COLO668 (cell line): ENCODE measurements around the gene APC.
A peak's percentile ranks its signal among the peaks of the same experiment; 100 is the strongest.

ENCODE experiments used
- DNase-seq: peaks from one replicate; lab custom pipeline; 2025; ENCODE audit not compliant: unreplicated experiment; lab: John Stamatoyannopoulos, UW

The APC gene

DNA sequence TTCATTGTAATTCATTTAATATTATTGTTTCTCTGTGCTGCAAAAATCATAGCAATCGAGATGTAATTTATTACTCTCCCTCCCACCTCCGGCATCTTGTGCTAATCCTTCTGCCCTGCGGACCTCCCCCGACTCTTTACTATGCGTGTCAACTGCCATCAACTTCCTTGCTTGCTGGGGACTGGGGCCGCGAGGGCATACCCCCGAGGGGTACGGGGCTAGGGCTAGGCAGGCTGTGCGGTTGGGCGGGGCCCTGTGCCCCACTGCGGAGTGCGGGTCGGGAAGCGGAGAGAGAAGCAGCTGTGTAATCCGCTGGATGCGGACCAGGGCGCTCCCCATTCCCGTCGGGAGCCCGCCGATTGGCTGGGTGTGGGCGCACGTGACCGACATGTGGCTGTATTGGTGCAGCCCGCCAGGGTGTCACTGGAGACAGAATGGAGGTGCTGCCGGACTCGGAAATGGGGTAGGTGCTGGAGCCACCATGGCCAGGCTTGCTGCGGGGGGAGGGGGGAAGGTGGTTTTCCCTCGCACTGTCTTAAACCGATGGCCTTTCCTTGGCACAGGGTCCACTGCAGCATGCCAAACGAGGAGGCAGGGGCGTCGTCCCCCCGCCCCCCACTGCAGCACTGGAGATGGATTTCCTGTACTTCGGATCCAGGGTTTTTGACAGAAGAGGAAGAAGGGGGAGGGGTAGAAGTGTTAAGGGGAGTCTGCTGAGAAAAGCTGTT lies at the start of gene APC:
Gene APC (plus strand): TSS at position 423 of the 728 bp plus-strand sequence. CDS start 17,006 bp downstream, outside the sequence.
- DNase-seq = peak; percentile 82

DNA sequence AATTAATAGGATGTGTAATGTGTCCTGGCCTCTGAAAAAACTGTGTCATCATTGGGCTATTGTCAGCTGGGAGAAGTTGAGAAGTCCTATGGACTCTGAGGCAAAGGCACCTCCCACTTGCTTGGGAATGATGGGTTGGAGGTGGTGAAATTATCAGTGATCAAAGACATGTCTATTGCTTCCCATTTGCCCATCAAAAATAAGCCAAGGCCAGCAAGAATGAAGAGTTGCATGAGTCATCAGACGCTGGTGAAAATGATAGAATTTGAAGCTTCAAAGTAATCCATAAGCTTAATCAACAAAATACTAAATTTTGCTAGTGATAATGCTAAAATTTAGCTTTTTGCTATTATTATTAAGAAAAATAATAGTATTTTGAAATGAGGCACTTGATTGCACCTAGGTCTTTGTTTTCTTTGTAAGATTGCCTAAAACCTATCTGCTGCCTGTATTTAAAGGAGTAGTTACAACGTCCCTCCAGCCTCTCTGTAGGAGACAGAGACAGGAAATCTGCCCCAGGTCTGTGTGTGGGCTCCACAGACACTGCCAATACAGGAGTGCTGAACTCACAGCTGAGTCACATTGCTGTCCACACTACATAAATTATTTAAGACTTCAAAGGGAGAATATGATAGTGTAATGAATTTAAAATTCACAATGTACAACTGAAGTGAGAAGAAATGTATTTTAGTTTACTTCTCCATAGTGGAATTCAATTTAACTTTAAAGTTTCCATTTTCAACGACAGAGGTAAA lies 48.4 kb upstream of the APC start:
- DNase-seq = no peak

DNA sequence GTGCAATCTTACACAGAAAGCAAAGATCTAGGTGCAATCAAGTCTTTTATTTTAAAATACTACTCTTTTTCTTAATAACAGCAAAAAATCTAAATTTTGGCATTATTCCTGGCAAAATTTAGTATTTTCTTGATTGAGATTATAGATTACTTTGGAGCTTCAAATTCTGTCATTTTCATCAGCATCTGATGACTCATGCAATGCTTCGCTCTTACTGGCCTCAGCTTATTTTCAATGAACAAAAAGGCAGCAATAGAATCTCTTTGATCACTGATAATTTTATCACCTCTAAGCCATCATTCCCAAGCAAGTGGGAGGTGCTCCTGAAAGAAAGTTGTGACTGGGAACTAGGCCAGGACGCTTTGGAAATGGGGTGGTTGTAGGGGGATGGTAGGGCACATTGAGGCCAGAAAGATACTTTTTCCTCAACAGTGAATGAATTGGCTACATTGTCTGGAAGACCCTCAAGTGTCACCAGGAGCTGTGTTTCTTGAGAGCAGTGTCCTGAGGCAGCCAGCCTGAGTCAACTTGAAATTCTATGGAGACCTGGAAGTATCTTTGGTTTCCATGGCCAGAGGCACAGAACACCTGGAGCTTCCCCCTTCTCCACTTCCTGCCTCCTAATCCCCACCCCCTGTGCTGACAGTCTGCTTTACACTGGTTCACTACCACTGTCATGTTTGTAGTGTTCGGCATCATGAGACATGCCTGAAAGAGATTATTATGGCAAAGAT lies 46.9 kb upstream of the APC start:
- no peak for DNase-seq

DNA sequence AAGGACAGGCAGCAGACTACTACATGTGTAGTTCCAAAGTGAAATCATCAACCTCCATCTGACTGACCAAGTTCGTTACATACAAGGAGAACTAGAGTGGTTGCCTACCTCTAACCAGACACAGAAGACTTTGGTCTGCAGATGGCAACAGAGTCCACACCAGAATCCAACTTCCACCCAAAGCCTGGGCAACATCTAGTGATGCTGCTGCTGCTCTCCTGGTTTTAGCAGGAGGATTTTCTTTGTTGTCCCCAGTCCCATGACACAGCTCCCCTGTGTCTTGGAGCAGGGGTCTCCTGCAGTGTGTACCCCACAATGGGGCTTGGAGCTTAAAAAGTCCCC lies 46.4 kb upstream of the APC start:
- no peak for DNase-seq

DNA sequence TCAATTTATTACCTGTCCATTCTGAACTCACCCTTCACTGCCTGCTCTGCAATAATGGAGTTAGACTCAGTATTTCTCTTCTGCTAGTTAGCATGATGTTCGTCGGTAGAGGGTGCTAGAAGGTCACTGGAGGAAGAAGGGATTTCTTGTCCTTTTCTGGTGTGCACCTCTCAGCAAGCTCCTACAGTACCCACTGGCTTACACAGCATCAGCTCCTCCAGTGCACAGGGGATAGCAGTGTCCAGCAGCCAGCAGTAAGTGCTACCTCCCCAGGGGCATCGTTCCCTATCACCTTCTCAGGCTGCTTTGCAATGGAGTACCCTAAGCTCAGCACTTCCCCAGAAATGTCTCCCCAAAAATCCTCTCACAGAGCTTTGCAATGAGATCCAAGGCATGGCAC lies 45.9 kb upstream of the APC start:
- peak; percentile 7 for DNase-seq

DNA sequence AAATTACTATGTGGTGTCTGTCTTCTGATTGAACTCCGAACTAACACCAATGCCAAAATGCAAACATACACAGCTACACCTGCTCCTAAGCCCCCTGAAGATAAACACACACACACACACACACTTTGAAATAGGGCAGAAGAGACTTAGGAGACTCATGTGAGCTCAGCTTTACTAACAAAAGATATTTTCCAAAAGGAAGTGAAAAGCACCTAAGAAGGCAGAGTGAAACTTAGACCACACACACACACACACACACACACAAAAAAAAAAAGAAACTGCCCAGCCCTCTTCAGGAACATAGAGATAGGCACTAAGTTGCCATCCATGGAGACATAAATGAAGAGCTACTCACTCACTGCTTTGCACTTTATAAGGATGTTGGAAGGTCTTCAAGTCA lies 45.2 kb upstream of the APC start:
- no peak for DNase-seq

DNA sequence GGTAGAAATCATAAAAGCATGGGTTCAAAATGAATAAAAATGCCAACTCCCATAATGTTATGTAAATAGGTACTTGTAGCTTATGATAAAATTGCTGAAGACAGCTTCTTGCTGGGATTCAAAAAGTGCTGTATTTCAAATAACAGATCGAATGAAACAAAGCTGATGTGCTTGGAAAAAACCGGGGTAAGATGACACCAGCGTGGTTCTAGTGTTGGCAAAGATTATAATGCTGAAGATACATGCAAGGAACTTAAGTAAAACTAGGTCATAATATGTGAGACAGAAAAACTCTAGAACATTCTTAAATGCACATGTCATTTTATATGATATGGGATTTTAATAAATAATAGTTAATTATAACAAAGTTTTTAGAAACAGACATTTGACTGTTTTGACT lies 44.4 kb upstream of the APC start:
- no peak for DNase-seq

DNA sequence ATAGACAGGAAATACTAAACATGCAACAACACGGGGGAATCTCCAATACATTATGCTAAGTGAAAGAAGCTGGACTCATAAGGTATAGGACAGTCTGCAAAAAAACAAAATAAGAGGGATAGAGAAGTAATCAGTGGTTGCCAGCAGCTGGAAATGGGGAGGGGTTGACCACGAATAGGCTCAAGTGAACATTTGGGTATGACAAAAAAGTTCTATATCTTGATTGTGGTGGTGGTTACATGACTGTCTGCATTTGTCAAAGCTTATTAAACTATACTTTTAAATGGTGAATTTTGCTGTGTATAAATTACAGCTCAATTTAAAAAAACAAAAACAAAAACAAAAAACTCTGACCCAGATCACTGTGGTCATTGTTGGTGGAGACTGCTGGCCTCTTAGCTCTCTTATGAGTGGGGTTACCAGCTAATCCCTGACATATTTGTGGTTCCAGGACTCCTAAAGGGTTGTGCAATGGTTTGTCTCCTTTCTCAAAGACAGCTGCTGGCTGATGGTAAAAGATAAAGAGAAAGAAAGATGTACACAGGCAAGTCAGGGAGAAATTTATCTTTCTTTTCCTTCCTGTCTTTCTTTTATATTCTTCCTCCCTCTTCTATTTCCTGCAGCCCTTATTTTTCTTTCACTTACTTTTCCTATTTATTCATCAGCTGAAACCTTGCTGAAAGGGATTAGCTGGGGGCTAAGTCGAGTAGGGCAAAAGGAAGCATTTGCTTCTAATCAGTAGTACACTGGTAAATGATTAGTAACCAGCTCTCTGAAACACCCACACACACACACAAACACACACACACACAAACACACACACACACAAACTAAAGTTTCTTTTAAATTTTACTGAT lies 42.6 kb upstream of the APC start:
- DNase-seq = no peak

DNA sequence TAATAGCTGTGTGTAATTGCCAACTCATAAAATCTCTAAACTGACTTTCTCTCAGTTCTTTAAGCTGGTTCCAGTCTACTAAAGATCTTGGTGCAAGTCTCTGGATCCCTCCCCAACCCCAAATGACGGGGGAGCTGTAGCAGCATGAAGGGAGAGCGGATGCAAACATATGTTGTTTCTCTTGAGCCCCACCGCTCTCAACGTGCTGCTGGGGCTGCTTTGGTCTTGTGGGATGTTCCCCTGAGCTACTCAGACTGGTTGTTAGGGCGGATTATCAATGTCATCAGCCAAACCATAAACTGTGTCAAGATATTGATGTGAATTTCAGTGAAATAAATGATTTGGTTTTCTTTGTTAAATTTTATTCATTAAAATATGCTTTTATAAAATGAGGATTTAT lies 40.9 kb upstream of the APC start:
- DNase-seq = no peak

DNA sequence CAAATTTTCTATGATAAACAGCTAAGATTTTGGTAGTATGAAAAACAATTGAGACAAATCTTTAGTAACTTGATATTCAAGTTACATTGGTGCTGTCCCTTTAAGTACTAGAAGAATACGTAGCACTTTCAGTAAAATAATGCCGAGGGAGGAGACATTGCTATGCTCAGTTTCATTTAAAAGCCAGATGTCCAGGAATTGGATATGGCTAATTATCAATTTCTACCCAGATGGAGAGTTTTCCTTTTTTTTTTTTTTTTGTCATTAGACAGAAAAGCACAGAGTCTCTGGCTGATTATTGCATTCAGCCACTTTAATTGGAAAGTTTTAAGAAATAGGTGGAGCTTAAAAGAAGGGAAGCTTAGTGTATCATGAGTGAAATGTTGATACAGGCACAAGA lies 40.4 kb upstream of the APC start:
- DNase-seq = no peak

DNA sequence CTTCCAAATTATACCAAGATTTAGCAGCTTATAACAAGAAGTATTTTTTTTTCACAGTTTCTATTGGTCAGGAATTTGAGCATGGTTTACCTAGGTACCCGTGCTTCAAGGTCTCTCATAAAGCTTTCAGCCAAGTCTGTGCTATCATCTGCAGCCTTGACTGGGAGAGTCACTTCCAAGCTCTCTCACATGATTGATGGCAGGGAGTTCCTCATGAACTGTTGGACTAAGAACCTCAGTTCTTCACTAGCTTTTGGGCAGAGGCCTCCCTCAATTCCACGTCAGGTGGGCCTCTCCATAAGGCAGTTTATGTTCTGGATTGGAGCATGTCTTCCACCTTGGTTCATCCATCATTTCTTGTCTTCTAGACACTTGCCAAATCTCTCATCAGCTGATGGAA lies 39.9 kb upstream of the APC start:
- DNase-seq = no peak

DNA sequence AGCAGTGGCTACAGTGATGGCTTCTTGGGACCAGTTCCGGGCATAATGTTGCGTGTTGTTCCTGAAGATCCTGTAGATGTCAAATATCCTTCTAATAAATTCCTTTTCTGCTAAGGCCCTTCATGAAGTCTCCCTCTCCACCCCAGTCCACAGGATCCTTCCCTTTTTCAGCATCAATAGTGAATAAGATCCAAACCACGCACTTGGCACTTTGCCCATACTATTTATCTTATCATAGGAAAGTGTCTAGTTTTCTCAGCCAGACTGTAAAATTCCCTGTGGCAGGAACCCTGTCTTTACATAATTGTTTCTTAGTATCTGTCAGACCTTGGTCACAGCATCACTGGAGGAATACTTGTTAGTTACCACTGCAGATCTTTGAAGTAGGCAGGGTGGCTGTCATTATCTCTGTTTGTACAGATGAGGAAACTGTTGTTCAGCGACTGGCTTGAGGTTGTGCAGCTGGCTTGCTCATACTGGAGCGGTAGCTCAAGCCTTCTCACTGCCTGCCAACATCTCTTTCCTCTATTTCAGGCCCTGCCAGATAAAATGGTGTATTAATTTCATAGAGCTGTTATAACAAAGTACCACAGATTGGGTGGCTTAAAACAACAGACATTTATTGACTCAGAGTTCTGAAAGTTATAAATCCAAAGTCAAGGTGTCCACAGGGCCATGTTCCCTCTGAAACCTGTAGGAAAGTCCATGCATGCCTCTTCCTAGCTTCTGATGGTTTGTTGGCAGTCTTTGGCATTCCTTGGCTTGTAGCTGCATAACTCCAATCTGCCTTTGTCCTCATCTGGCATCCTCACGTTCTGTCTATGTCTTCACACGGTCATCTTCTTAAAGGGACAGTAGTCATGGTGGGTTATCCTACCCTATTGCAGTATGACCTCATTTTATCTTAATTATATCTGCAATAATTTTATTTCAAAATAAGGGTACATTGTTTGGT lies 33.5 kb upstream of the APC start:
- DNase-seq = no peak

DNA sequence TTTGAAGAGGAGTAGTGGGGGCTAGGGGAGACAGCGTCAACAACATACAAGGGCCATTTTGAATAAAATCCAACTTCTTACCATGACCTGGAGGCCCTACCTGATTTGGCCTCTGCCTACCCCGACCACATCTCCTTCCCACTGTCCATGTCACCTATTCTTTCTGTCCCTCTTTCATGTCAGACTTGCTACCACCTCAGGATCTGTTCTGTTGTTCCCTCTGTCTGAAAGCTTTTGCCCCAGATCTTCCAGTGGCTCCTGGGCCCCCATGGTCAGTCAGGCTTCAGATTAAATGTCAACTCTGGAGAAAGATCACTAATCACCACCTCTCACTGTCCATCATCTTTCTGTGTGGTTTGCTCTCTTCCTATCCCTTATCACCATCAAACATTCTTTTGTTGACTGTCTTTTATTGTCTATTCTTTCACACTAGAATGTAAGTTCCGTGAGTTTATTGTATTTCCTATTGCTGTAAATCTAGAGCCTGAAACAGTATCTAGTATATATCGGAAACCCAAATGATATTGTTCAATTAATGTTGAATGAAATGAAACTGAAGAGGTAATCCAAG lies 31.2 kb upstream of the APC start:
- no peak for DNase-seq

DNA sequence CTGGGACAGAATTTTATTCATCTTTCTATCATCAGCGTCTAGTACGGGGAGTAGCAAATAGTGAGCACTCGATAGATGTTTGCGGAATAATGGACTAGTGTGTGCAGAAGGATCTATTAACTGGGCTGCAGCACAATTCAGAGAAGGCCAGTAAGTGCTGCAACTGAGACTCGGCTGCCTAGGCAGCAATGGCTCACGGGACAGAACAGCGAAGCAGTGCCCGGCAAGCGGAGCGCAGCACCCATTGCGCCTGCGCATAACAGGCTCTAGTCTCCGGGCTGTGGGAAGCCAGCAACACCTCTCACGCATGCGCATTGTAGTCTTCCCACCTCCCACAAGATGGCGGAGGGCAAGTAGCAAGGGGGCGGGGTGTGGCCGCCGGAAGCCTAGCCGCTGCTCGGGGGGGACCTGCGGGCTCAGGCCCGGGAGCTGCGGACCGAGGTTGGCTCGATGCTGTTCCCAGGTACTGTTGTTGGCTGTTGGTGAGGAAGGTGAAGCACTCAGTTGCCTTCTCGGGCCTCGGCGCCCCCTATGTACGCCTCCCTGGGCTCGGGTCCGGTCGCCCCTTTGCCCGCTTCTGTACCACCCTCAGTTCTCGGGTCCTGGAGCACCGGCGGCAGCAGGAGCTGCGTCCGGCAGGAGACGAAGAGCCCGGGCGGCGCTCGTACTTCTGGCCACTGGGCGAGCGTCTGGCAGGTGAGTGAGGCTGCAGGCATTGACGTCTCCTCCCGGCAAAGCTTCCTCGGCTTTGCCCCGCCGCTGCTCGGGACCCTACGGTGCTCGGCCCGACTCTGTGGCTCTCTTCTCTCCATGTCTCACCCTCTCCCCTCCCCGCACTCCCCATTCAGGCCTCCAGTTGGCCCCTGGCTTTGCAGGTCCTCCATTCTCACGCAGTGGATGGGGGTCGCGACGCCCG lies 30.2 kb upstream of the APC start:
- peak; percentile 91 for DNase-seq

DNA sequence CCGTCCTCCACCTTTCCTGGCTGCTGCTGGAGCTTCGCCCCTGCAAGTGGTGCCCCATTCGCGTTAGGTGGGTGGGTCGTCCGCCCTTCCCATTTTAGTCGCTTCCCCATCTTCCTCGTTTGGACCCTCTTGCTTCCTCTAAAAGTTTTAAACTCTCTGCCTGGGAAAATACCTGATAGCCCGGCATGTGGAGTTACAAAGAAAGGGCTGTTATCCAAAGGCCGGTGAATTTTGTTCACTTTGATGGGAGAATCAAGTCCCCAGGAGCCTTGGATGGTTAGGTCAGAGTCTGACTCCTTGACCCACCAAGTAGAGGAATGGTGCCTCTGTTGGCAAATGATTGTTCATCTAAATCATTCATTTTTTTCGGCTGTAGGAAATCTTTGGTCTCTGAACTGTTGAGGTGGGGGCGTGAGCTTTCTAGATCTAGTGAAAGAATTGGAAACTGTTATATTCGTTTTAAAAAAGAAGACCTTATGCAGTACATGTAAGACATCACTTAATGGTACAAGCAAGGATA lies 29.5 kb upstream of the APC start:
- no peak for DNase-seq

DNA sequence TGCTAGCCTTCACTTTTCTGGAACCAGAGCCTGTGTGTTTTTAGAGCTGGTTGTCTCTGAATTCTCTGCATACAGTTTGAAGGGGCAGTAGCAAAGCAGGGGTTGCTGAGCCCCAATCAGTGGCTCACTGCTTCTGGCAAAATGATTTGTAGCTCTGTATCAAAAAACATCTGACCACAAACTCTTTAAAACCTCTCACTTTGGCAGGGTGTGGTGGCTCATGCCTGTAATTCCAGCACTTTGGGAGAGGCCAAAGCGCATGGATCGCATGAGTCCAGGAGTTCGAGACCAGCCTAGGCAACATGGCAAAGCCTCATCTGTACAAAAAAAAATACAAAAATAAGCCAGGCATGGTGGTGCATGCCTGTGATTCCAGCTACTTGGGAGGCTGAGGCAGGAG lies 28.3 kb upstream of the APC start:
- DNase-seq = no peak

DNA sequence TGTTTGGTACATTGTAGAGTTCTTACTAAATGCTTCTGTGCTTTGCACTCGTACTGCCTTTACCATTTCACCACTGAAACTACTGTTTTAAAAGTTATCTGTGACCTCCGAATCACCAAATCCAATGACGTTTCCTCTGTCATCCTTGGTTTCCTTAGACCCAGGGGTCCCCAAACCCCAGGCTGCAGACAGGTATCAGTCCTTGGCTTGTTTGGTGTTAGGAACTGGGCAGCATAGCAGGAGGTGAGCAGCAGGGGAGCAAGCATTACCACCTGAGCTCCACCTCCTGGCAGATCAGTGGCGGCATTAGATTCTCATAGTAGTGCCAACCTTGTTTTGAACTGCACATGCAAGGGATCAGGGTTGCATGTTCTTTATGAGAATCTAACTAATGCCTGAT lies 26.8 kb upstream of the APC start:
- DNase-seq = no peak

DNA sequence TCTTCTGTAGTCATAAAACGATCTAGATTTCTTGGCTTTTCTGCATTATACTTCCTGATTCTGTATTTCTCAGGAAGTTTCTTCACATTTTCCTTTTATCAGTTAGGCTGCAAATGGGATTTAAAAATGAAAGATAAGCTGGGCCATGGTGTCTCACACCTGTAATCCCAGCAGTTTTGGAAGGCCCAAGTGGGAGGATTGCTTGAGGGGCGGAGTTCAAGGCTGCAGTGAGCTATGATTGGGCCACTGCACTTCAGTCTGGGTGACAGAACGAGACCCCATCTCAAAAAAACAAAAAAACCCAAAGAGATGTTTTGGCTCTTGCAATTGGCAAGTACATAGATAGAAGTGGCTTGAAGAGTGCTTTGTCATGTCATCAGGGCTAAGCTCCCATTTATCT lies 26.2 kb upstream of the APC start:
- no peak for DNase-seq
